Liver (tissue), 9 donors: ENCODE measurements around the gene PIN1. TPM values are rescaled to one million over a fixed set of nuclear protein-coding genes. Genes with fewer than 3 reads are reported as not detected.

Source experiments
- DNase-seq: peaks from one replicate; pipeline ENCODE4 v3.0.0-alpha.2; 2017; ENCODE audit warnings: low spot score
- H3K27ac ChIP-seq, 2 donors: one replicate each; pipeline ENCODE4 v1.7.0; 2013; ENCODE audit warnings: inconsistent platforms in 2 of 2, low read length in 2 of 2, control low read depth in 1 of 2, low read depth in 1 of 2, mild to moderate bottlenecking in 1 of 2
- H3K27me3 ChIP-seq, 4 donors: one replicate each; pipeline versions ENCODE4 v1.6.1 to v1.7.0; 2013; ENCODE audit warnings: low read length in 3 of 4, inconsistent platforms in 1 of 4, mild to moderate bottlenecking in 1 of 4, moderate library complexity in 1 of 4; ENCODE audit not compliant: control insufficient read depth in 4 of 4, insufficient read depth in 4 of 4
- H3K36me3 ChIP-seq, 4 donors: one replicate each; pipeline versions ENCODE4 v1.6.1 to v1.7.0; 2013; ENCODE audit warnings: low read length in 3 of 4, mild to moderate bottlenecking in 3 of 4, low read depth in 1 of 4, moderate library complexity in 1 of 4; ENCODE audit not compliant: control insufficient read depth in 4 of 4, insufficient read depth in 3 of 4
- H3K4me1 ChIP-seq, 4 donors: one replicate each; pipeline versions ENCODE4 v1.6.1 to v1.7.0; 2013; ENCODE audit warnings: low read length in 3 of 4, mild to moderate bottlenecking in 3 of 4, moderate library complexity in 1 of 4; ENCODE audit not compliant: control insufficient read depth in 4 of 4, insufficient read depth in 4 of 4
- H3K4me3 ChIP-seq, 3 donors: one replicate each; pipeline versions ENCODE4 v1.6.1 to v1.7.0; 2013; ENCODE audit warnings: low read length in 3 of 3, control low read depth in 1 of 3, low read depth in 1 of 3, mild to moderate bottlenecking in 1 of 3
- H3K9ac ChIP-seq, 2 donors: one replicate each; pipeline ENCODE4 v1.7.0; 2013; ENCODE audit warnings: low read length in 2 of 2, mild to moderate bottlenecking in 2 of 2, moderate library complexity in 2 of 2, control low read depth in 1 of 2, low read depth in 1 of 2
- H3K9me3 ChIP-seq, 4 donors: one replicate each; pipeline versions ENCODE4 v1.6.1 to v1.7.0; 2013; ENCODE audit warnings: low read length in 3 of 4; ENCODE audit not compliant: control insufficient read depth in 4 of 4
- CTCF ChIP-seq: fragments of 150-350 bp; IDR thresholded peaks from 2 replicates; pipeline ENCODE4 v1.5.1; 2017; ENCODE audit warnings: improper control_type of control experiment, low read depth, low read length; ENCODE audit not compliant: missing input control
- EGR1 ChIP-seq, 2 donors: IDR thresholded peaks; 2 replicates each; pipeline ENCODE4 v1.6.1; 2016 to 2018; ENCODE audit warnings: antibody characterized with exemption in 2 of 2, low read depth in 2 of 2
- FOXA1 ChIP-seq: IDR thresholded peaks from 2 replicates; pipeline ENCODE4 v1.6.1; 2016; ENCODE audit warnings: antibody characterized with exemption
- FOXA2 ChIP-seq: IDR thresholded peaks from 2 replicates; pipeline ENCODE4 v1.6.1; 2016; ENCODE audit warnings: antibody characterized with exemption
- GABPA ChIP-seq, 2 donors: IDR thresholded peaks in 1 of 2; conservative IDR thresholded peaks in 1 of 2; 2 replicates each; pipeline ENCODE4 v1.6.1; 2016; ENCODE audit warnings: antibody characterized with exemption in 2 of 2, mild to moderate bottlenecking in 1 of 2, moderate library complexity in 1 of 2
- HNF4A ChIP-seq, 2 donors: conservative IDR thresholded peaks; 2 replicates each; pipeline ENCODE4 v1.6.1; 2016; ENCODE audit warnings: antibody characterized with exemption in 2 of 2, mild to moderate bottlenecking in 2 of 2
- HNF4G ChIP-seq: IDR thresholded peaks from 2 replicates; pipeline ENCODE4 v1.6.1; 2016; ENCODE audit warnings: antibody characterized with exemption
- JUND ChIP-seq, 2 donors: IDR thresholded peaks; 2 replicates each; pipeline ENCODE4 v1.6.1; 2016; ENCODE audit warnings: antibody characterized with exemption in 2 of 2
- NR2F2 ChIP-seq: IDR thresholded peaks from 2 replicates; pipeline ENCODE4 v1.6.1; 2016; ENCODE audit warnings: antibody characterized with exemption
- RAD21 ChIP-seq, 2 donors: IDR thresholded peaks; 2 replicates each; pipeline ENCODE4 v1.6.1; 2016; ENCODE audit warnings: antibody characterized with exemption in 2 of 2, mild to moderate bottlenecking in 2 of 2
- REST ChIP-seq: IDR thresholded peaks from 2 replicates; pipeline ENCODE4 v1.6.1; 2016; ENCODE audit warnings: antibody characterized with exemption, mild to moderate bottlenecking
- RXRA ChIP-seq, 2 donors: IDR thresholded peaks; 2 replicates each; pipeline ENCODE4 v1.6.1; 2017 to 2018; ENCODE audit warnings: antibody characterized with exemption in 2 of 2, mild to moderate bottlenecking in 1 of 2
- SP1 ChIP-seq: IDR thresholded peaks from 2 replicates; pipeline ENCODE4 v1.6.1; 2018; ENCODE audit warnings: antibody characterized with exemption, mild to moderate bottlenecking
- TAF1 ChIP-seq: conservative IDR thresholded peaks from 2 replicates; pipeline ENCODE4 v1.6.1; 2016; ENCODE audit warnings: antibody characterized with exemption, mild to moderate bottlenecking
- YY1 ChIP-seq: IDR thresholded peaks from 2 replicates; pipeline ENCODE4 v1.6.1; 2016; ENCODE audit warnings: antibody characterized with exemption, mild to moderate bottlenecking
- WGBS: extraction: QIAGEN DNeasy Blood & Tissue Kit; methylation state at CpG from one replicate; pipeline ENCODE4 v1.1.7; 2013; 5-methylcytosine and 5-hydroxymethylcytosine counted together
- polyA plus RNA-seq, 2 donors: library from polyadenylated mRNA; stranded (reverse) in 1 of 2; unstranded in 1 of 2; fragments of 200-250 nt in 1 of 2; fragments of >200 nt in 1 of 2; fragmentation: Nextera tagmentation in 1 of 2; extraction: Ambion mirVana in 1 of 2; gene quantifications; one replicate each; pipeline versions ENCODE4 v1.2.1 to v1.2.3, GENCODE V29; 2013 to 2015
- total RNA-seq, 2 donors: library from RNA; depleted of rRNA; stranded (reverse); fragments of >200 nt; gene quantifications; one replicate each; pipeline ENCODE4 v1.2.3, GENCODE V29; 2014
- TF ChIP-seq, protein P1 (sequence below): IDR thresholded peaks from 2 replicates; pipeline ENCODE4 v1.6.1; 2016; ENCODE audit warnings: antibody characterized with exemption
- TF ChIP-seq, protein P2 (sequence below): IDR thresholded peaks from 2 replicates; pipeline ENCODE4 v1.6.1; 2016; ENCODE audit warnings: antibody characterized with exemption
- TF ChIP-seq, protein P3 (sequence below): IDR thresholded peaks from 2 replicates; pipeline ENCODE4 v1.6.1; 2016; ENCODE audit warnings: antibody characterized with exemption
- donor health status: healthy.
- donor health status: healthy.
- donor health status: healthy.
- donor health status: healthy.
- donor health status: healthy.

PIN1 gene
- total RNA-seq: 10 to 100 TPM; 35.7 to 44.1 TPM
- polyA plus RNA-seq: 10 to 100 TPM; 34.4 to 51.3 TPM

- Histone ChIP-seq H3K4me3 (peak within 1 kb of the TSS; percentile 84 to 96 (median 94)), H3K9ac (no peak within 1 kb of the TSS), H3K4me1 (peaks cover 3 to 21% (median 15%) of the 10 kb centered on the region in 4 donors), H3K36me3 (peaks cover 0 to 4% (median 2%) of the 10 kb centered on the region in 4 donors), H3K27ac (peak within 1 kb of the TSS; percentile 66 to 68), H3K9me3 (no peaks in the 10 kb centered on the region), H3K27me3 (no peaks in the 10 kb centered on the region)
- under 1% methylated on average over 73 of the region's 73 CpGs for WGBS
- DNase-seq: peak; percentile 99
- TF ChIP-seq EGR1 (IDR thresholded peaks at IDR 0.05; ENCODE audit: low read depth in 2 of 2) (no peak), JUND (IDR thresholded peaks at IDR 0.05) (no peak), NR2F2 (no peak), FOXA2 (no peak), REST (no peak), SP1 (peak; percentile 91), HNF4A (conservative IDR thresholded peaks at IDR 0.05) (no peak), RXRA (IDR thresholded peaks at IDR 0.05) (peak; percentile 24 to 53), YY1 (peak; percentile 70), CTCF (peak; percentile 50), HNF4G (no peak), GABPA (IDR thresholded peaks at IDR 0.05 in 1 of 2, conservative IDR thresholded peaks at IDR 0.05 in 1 of 2) (peak in 1 of 2 donors; percentile 71), TAF1 (no peak), FOXA1 (no peak), RAD21 (IDR thresholded peaks at IDR 0.05) (peak in 1 of 2 donors; percentile 42)
- TF ChIP-seq, protein P1, sequence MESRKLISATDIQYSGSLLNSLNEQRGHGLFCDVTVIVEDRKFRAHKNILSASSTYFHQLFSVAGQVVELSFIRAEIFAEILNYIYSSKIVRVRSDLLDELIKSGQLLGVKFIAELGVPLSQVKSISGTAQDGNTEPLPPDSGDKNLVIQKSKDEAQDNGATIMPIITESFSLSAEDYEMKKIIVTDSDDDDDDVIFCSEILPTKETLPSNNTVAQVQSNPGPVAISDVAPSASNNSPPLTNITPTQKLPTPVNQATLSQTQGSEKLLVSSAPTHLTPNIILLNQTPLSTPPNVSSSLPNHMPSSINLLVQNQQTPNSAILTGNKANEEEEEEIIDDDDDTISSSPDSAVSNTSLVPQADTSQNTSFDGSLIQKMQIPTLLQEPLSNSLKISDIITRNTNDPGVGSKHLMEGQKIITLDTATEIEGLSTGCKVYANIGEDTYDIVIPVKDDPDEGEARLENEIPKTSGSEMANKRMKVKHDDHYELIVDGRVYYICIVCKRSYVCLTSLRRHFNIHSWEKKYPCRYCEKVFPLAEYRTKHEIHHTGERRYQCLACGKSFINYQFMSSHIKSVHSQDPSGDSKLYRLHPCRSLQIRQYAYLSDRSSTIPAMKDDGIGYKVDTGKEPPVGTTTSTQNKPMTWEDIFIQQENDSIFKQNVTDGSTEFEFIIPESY: no peak
- TF ChIP-seq, protein P2, sequence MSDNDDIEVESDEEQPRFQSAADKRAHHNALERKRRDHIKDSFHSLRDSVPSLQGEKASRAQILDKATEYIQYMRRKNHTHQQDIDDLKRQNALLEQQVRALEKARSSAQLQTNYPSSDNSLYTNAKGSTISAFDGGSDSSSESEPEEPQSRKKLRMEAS: no peak
- TF ChIP-seq, protein P3, sequence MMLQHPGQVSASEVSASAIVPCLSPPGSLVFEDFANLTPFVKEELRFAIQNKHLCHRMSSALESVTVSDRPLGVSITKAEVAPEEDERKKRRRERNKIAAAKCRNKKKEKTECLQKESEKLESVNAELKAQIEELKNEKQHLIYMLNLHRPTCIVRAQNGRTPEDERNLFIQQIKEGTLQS: no peak
Measured at GRCh38 chr19:9834726-9835506, at the start of gene PIN1. PIN1 (plus strand) TSS chr19:9835318; CDS start chr19:9835345, 27 bp downstream.
